GM19193 (cell line): ENCODE measurements around the gene SOX18.
A peak's percentile ranks its signal among the peaks of the same experiment; 100 is the strongest.

Experiments used
- POLR2A ChIP-seq: IDR thresholded peaks from 4 replicates; pipeline ENCODE4 v1.6.1; 2011; ENCODE audit not compliant: insufficient read depth, insufficient read length; ENCODE audit errors: extremely low read depth

The SOX18 gene

GRCh38 chr20:64052326-64052722 lies 2.9 kb upstream of the SOX18 start:
- no peak for TF ChIP-seq POLR2A

GRCh38 chr20:64051561-64052325 lies 2.3 kb upstream of the SOX18 start:
- no peak for TF ChIP-seq POLR2A

- TF ChIP-seq POLR2A, result no peak
These were observed 1.6 kb upstream of the SOX18 start for GRCh38 chr20:64051033-64051452.

- no peak for TF ChIP-seq POLR2A
These were observed 1.0 kb upstream of the SOX18 start for GRCh38 chr20:64050261-64051032.

- no peak for TF ChIP-seq POLR2A
These were observed 430 bp upstream of the SOX18 start for GRCh38 chr20:64049878-64050260.

GRCh38 chr20:64048402-64049044 lies 916 bp downstream of the SOX18 start:
- no peak for TF ChIP-seq POLR2A

GRCh38 chr20:64047968-64048401 lies 1.5 kb downstream of the SOX18 start:
- TF ChIP-seq POLR2A, result no peak

GRCh38 chr20:64047046-64047389 lies 2.4 kb downstream of the SOX18 start:
- no peak for TF ChIP-seq POLR2A

- no peak for TF ChIP-seq POLR2A
These were observed 4.0 kb downstream of the SOX18 start for GRCh38 chr20:64045346-64046011.

- TF ChIP-seq POLR2A, result no peak
These were observed 4.8 kb downstream of the SOX18 start for GRCh38 chr20:64044484-64045247.

- TF ChIP-seq POLR2A, result no peak
These were observed 5.7 kb downstream of the SOX18 start for GRCh38 chr20:64043768-64044167.

- peak; percentile 40 for TF ChIP-seq POLR2A
These were observed 7.2 kb downstream of the SOX18 start for GRCh38 chr20:64042054-64042781.

GRCh38 chr20:64041781-64042053 lies 7.7 kb downstream of the SOX18 start:
- no peak for TF ChIP-seq POLR2A
